Activated CD4-positive, alpha-beta T cell treated with anti-CD3 and anti-CD28 coated beads for 36 hours (primary cell): ENCODE measurements around the gene DSCAM. TPM values are rescaled to one million over a fixed set of nuclear protein-coding genes. Genes with fewer than 3 reads are reported as not detected.

Experiments
- ATAC-seq: fragments of 200-7000 bp; cut with Tn5 transposase; one replicate; pipeline ENCODE4 v1.10.0; 2021; ENCODE audit warnings: mild to moderate bottlenecking, moderate library complexity
- CTCF ChIA-PET: fragments of 350-600 bp; sonication (Branson Sonifier 250); formaldehyde crosslinking; loops from one replicate; lab custom pipeline; 2021; ENCODE audit warnings: antibody characterized with exemption; lab: Charles Lee
- POLR2A ChIA-PET: fragments of 350-600 bp; sonication (Branson Sonifier 250); formaldehyde crosslinking; loops from one replicate; lab custom pipeline; 2021; ENCODE audit warnings: antibody characterized with exemption, inconsistent platforms; lab: Charles Lee
- DNase-seq: peaks from one replicate; pipeline ENCODE4 v3.0.0-alpha.2; 2020
- H3K27ac Mint-ChIP-seq: one replicate; pipeline ENCODE4 v1.8.0; 2021; ENCODE audit warnings: mixed read lengths
- H3K27me3 Mint-ChIP-seq: one replicate; pipeline ENCODE4 v1.8.0; 2021; ENCODE audit warnings: mixed read lengths
- H3K36me3 Mint-ChIP-seq: one replicate; pipeline ENCODE4 v1.8.0; 2021; ENCODE audit warnings: low read depth, mixed read lengths
- H3K4me1 Mint-ChIP-seq: one replicate; pipeline ENCODE4 v1.8.0; 2021; ENCODE audit warnings: mixed read lengths
- H3K4me3 Mint-ChIP-seq: one replicate; pipeline ENCODE4 v1.8.0; 2021; ENCODE audit warnings: mild to moderate bottlenecking, moderate library complexity, mixed read lengths
- H3K9me3 Mint-ChIP-seq: one replicate; pipeline ENCODE4 v1.8.0; 2021; ENCODE audit warnings: low read depth, mixed read lengths
- intact Hi-C, 2 experiments: fragments of 100-400 bp; cut with DNase I in 1 of 2; cut with micrococcal nuclease in 1 of 2; formaldehyde crosslinking; loops; one replicate each; pipeline versions ENCODE4 v1.14.2 to v1.15.1; 2022 to 2024; cut with DNase I, micrococcal nuclease
- total RNA-seq, 2 experiments: library from RNA; stranded (reverse); gene quantifications; one replicate each; pipeline ENCODE4 v1.2.3, GENCODE V29; 2021

DSCAM gene
- total RNA-seq, 2 experiments from 2014 or later: not detected

DNA sequence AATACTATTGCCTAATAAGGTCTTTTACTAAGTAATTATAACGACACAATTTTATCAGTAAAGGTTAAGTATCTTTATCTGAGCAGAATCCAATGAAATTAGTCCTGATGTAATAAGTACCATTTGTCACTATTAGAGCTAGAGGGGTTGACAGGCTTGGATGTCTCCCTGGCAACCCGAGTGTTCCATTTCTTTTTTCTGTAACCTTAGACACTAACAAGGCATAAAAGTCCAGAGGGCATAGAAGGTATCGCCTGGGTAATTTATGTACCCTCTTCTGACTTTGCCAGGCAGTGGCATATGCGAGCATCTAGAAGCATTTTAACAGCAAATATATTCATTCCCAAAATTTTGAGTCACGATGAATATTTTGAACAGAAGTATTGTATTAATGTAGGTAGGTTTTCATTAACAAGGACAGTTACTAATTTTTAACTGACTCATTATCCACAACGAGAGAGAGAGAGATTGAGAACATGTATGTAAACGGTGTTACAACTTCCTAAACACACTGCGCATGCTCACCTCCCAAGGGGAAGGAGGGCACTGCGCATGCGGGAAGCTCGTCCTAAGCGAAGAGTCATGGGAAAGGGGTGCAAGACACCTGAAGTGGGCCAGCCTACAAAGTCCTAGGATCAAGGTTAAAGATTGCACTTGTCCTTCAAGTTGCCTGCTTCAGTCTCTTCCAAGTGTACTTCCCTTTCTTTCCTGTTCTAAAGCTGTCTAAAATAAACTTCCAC, 423.9 kb downstream of the DSCAM start:
- ATAC-seq: no peak
- Mint-ChIP-seq H3K27ac (no peak overlapping the region), H3K4me3 (no peak overlapping the region), H3K27me3 (no peaks in the 10 kb centered on the region), H3K36me3 (no peaks in the 10 kb centered on the region), H3K9me3 (peaks cover 13% of the 10 kb centered on the region), H3K4me1 (no peaks in the 10 kb centered on the region)
- intact Hi-C loops: no loop called here
- DNase-seq: no peak
- CTCF ChIA-PET: no interaction called here
- POLR2A ChIA-PET: no interaction called here

DNA sequence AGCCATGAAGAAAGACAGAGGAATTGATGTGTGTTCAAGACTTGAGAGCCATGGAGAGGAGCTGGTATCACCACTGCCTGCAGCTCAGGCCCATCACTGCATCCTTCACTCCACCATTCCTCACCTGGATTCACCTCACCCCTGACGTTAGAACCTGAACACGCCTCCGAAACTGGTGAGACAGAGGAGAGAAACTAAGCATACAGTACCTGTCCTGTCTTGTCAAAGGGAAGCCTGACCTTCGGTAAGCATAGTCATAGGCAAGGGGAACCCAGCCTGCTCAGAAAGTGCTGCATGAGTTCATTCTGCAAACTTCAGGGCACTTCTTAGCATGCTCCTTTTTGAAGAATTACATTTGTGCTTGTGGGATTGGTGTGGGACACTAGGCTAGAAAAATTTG, 425.8 kb downstream of the DSCAM start:
- DNase-seq: no peak
- no peak overlapping the region for H3K4me3 Mint-ChIP-seq
- H3K27me3 Mint-ChIP-seq: peaks cover under 1% of the 10 kb centered on the region
- no peaks in the 10 kb centered on the region for H3K36me3 Mint-ChIP-seq
- no peaks in the 10 kb centered on the region for H3K4me1 Mint-ChIP-seq
- no peak for ATAC-seq
- no peak overlapping the region for H3K27ac Mint-ChIP-seq
- CTCF ChIA-PET: no interaction called here
- peaks cover 17% of the 10 kb centered on the region for H3K9me3 Mint-ChIP-seq
- intact Hi-C loops: no loop called here
- POLR2A ChIA-PET: no interaction called here

DNA sequence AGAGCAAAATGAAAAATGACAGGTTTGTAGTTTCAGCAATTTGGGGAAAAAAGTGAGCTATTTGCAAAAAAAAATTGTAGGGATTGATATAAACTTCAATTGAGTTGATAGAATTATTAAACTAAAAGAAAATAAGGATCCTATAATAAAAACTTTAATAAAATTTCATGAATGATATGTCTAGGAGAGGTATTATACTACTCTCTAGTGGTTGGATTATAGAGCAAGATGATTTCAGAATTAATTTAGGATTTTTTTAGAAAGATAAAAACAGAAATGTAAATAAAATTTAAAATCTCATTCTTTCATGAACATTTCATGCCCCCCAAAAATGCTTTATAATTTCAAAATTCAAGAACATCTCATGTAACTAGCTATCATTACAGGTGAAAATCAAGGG, 430.4 kb downstream of the DSCAM start:
- Mint-ChIP-seq H3K36me3 (no peaks in the 10 kb centered on the region), H3K9me3 (peaks cover 20% of the 10 kb centered on the region), H3K27ac (no peak overlapping the region), H3K4me1 (no peaks in the 10 kb centered on the region), H3K27me3 (peaks cover 2% of the 10 kb centered on the region), H3K4me3 (no peak overlapping the region)
- no peak for ATAC-seq
- CTCF ChIA-PET: no interaction called here
- intact Hi-C loops: no loop called here
- POLR2A ChIA-PET: no interaction called here
- no peak for DNase-seq

DNA sequence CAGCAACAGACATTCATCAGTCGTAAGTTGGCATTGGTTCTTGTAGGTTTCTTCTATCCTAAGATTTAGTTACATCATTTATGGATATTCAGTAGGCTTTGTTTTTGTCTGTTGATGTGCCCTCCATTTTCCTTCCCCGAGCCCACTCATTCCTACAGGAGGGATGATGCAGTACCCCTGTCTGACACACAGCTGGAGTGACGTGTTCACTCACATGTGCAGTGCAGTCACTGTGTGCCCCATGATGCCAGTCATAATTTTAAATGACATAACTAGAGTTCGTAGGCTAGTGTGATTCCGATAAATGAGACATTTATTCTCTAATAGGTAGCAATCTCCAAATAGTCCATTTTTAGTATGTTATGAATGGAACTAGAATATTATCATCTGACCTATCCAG, 438.4 kb downstream of the DSCAM start:
- Mint-ChIP-seq H3K9me3 (peaks cover 10% of the 10 kb centered on the region), H3K27me3 (no peaks in the 10 kb centered on the region), H3K4me3 (no peak overlapping the region), H3K27ac (no peak overlapping the region), H3K4me1 (no peaks in the 10 kb centered on the region), H3K36me3 (no peaks in the 10 kb centered on the region)
- ATAC-seq (no peak), DNase-seq (no peak)
- ChIA-PET CTCF (no interaction called here), POLR2A (no interaction called here)
- intact Hi-C loops: no loop called here

DNA sequence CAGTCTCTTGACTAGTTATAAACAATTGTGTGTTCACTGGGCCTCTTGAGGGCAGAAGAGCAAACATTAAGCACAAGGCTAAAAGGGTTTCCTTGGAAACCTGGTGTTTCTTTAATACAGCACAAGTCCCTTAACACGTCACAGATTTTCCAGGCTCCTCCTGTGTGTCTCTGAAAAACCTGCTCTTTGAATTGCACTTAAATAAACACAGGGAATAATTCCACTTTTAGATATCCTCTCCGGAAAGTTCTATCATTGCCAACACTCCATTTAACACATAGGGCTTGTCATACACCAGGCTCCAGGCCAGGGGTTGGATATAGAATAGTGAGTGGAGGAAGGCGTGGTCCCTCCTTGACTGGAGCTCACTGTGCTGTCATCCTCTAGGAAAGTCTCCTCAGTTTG, 442.6 kb downstream of the DSCAM start:
- Mint-ChIP-seq H3K36me3 (no peaks in the 10 kb centered on the region), H3K27me3 (no peaks in the 10 kb centered on the region), H3K4me3 (no peak overlapping the region), H3K27ac (no peak overlapping the region), H3K9me3 (peaks cover 4% of the 10 kb centered on the region), H3K4me1 (no peaks in the 10 kb centered on the region)
- ChIA-PET CTCF (interaction anchor here (0.6 kb wide), 1 partner anchor 316 kb away, joined by 3 read pairs; no protein-coding TSS in a partner anchor), POLR2A (no interaction called here)
- DNase-seq: no peak
- no peak for ATAC-seq
- intact Hi-C loops: no loop called here

DNA sequence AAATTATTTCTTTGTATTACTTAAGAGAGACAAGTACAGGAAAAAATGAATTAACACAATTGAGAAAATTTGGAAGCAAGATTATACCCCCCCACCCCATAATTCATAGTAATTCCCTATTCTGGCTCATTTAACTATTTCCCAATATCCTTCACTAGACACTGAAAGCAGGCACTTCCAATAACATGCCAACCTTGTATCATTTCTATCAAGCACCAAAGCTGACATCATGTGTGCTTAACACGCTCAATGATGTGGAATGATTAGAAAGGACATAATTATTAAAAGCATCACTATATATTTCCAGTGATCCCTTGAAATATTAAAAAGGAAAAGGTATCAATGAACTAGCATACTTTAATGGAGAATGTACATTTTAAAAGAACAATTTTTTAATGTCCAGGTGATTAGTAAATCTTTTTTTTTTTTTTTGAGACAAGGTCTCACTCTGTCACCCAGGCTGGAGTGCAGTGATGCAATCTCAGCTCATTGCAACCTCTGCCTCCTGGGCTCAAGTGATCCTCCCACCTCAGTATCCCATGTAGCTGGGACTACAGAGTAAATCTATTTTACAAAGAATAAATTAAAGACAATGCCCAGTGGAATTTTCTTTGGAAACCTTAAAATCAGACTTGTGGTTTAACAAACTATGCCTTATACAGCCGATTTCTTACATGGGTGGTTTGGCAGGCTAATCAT, 443.9 kb downstream of the DSCAM start:
- no peak for DNase-seq
- intact Hi-C loops: no loop called here
- CTCF ChIA-PET: no interaction called here

DNA sequence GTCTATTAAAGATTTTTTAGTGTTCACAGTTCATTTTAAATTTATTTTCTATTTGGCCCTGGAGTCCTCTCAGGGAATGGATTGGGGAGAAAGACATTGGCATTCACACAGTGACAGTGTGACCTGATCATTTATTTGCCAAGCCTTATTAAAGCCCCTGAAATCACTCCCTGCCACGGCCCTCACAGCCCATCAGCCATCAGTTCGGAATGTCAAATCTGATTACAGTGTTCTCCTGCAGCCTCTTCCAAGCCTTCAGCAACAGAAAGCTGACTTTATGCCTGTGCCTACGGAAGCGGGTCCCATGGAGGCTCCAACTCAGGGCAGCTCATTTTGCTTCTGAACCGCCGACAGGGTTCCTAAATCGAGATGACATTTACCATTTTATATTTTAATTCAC, 451.2 kb downstream of the DSCAM start:
- H3K9me3 Mint-ChIP-seq: no peaks in the 10 kb centered on the region
- no peaks in the 10 kb centered on the region for H3K4me1 Mint-ChIP-seq
- H3K4me3 Mint-ChIP-seq: no peak overlapping the region
- peaks cover under 1% of the 10 kb centered on the region for H3K27me3 Mint-ChIP-seq
- no peak for DNase-seq
- POLR2A ChIA-PET: no interaction called here
- ATAC-seq: no peak
- intact Hi-C loops: no loop called here
- no peak overlapping the region for H3K27ac Mint-ChIP-seq
- CTCF ChIA-PET: no interaction called here
- no peaks in the 10 kb centered on the region for H3K36me3 Mint-ChIP-seq

More for the DNA sequence above, 443.9 kb downstream of the DSCAM start:
- H3K36me3 Mint-ChIP-seq: no peaks in the 10 kb centered on the region
- H3K27me3 Mint-ChIP-seq: no peaks in the 10 kb centered on the region
- no peak for ATAC-seq
- peaks cover 3% of the 10 kb centered on the region for H3K9me3 Mint-ChIP-seq
- no peak overlapping the region for H3K4me3 Mint-ChIP-seq
- H3K27ac Mint-ChIP-seq: no peak overlapping the region
- H3K4me1 Mint-ChIP-seq: no peaks in the 10 kb centered on the region
- POLR2A ChIA-PET: no interaction called here

DNA sequence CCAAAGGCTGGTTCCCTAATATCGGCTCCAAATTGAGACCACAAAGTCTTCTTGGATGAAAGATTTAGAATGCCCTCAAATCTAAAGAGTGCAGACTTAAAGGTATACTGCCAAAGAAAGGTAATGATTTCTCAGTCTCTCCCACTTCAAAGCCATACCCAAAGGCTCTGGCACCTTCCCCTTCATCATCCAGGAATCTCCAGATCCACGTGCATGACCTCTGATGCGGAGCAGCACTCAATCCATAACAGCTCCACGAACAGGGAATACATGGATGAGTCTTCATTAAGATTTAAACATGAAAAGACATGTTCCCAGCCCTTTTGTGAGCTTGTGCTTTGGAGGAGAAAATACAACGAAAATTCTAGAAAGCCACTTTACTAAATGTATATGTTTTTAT, 453.9 kb downstream of the DSCAM start:
- Mint-ChIP-seq H3K4me3 (no peak overlapping the region), H3K36me3 (no peaks in the 10 kb centered on the region), H3K27me3 (peaks cover 3% of the 10 kb centered on the region), H3K4me1 (no peaks in the 10 kb centered on the region), H3K9me3 (no peaks in the 10 kb centered on the region), H3K27ac (no peak overlapping the region)
- intact Hi-C loops: no loop called here
- no peak for DNase-seq
- ChIA-PET CTCF (no interaction called here), POLR2A (no interaction called here)
- ATAC-seq: no peak

DNA sequence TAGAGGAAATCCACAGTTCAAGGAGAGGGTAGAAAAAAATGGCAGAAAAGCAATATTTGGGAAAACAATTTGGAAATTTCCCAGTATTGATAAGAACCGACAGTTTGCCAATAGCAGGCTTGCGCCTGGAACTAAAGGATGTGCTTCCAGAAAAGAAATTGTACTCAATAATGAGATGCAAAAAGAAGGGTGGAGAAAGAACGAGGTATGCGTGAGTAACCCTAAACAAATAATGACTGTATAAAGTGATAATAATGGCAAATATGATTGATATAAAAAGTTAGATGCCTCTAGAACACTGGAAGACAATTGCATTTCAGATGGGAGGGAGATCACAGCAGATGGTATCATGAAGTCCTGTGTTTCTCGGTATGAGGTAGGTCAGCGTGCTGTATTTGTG, 458.9 kb downstream of the DSCAM start:
- H3K4me3 Mint-ChIP-seq: no peak overlapping the region
- no peaks in the 10 kb centered on the region for H3K36me3 Mint-ChIP-seq
- intact Hi-C loops: loop anchor here (5.0 kb wide), 2 partner anchors 246 to 866 kb away; no protein-coding TSS in a partner anchor
- CTCF ChIA-PET: interaction anchor here (0.5 kb wide), 1 partner anchor 262 kb away, joined by 4 read pairs; no protein-coding TSS in a partner anchor
- no peak for ATAC-seq
- no peak for DNase-seq
- H3K27ac Mint-ChIP-seq: no peak overlapping the region
- H3K4me1 Mint-ChIP-seq: no peaks in the 10 kb centered on the region
- POLR2A ChIA-PET: no interaction called here
- peaks cover 11% of the 10 kb centered on the region for H3K27me3 Mint-ChIP-seq
- no peaks in the 10 kb centered on the region for H3K9me3 Mint-ChIP-seq

DNA sequence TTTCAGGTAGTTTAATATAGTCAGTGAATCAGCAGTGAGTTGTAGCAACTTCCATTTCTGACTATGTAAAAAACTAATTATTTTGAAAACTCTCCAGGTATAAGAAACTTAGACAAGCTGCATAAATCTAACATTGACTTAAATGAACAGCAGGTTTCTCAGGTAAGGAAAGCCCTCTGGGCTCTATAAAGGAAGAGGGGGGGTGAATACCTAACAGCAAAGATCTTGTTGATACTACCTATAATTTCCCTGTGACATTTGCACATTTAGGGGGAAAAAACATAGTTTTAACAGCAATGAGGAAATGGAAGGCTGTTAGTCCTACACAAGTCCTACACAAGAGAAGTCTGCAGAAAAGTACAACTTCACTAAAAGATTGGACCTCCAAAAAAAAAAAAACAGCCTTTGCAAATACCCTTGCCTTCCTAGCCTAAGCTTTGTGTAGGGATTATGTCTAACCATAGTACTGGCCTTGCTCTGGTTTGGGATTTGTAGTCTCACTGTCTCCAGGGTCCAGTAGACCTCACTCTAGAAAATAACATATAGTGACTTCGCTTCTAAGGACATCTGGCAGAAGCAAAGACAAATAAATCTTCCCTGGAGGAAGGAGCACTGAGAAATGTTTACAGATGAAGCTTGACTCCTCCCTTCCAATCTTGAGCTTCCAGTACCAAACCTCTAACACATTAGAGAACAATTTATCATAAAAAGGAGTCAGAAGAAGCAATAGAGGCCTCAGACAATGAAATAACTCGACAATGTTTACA, 459.8 kb downstream of the DSCAM start:
- no peaks in the 10 kb centered on the region for H3K36me3 Mint-ChIP-seq
- CTCF ChIA-PET: interaction anchor here (0.5 to 2.2 kb wide), 5 partner anchors 12 to 262 kb away, joined by 4 to 9 read pairs (median 6); no protein-coding TSS in a partner anchor
- H3K4me1 Mint-ChIP-seq: no peaks in the 10 kb centered on the region
- H3K4me3 Mint-ChIP-seq: no peak overlapping the region
- no peak for DNase-seq
- H3K9me3 Mint-ChIP-seq: no peaks in the 10 kb centered on the region
- POLR2A ChIA-PET: interaction anchor here (0.5 kb wide), 1 partner anchor 19 kb away, joined by 3 read pairs; no protein-coding TSS in a partner anchor
- no peak for ATAC-seq
- no peak overlapping the region for H3K27ac Mint-ChIP-seq
- H3K27me3 Mint-ChIP-seq: peaks cover 11% of the 10 kb centered on the region
- intact Hi-C loops: loop anchor here (1.0 to 5.0 kb wide), 4 partner anchors 243 to 865 kb away; partner anchors contain the start of gene PCP4 (in 1 of the 2)

DNA sequence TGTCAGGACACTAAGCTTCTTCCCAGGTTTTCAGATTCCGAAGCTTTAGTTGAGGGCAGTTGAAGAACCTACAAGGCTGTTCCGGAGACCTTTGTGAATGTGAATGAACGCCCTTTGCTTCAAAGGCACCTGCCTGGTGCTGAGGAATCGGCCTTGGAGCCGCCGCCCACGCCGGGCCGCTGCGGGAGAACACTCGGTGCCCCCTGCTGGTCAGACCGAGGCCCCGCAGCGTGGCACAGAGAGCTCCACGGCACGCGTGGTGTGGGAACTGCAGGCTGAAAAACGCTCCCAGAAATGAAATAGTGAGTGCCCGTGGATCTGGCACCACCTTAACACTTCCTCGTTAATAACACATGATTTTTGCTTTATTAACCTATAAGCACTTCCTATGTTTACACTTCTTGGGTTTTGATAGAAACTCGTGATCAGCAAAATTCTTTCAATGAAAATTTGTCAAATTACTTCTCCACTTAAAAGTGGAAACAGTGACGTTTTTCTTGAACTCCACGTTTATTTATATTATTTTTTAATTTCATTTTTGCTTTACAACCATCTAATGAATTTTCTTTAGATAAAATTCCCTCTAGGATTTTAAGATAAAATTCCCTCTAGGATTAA, 460.6 kb downstream of the DSCAM start:
- intact Hi-C loops: loop anchor here (1.0 to 5.0 kb wide), 4 partner anchors 242 to 864 kb away; partner anchors contain the start of gene PCP4 (in 1 of the 2)
- H3K9me3 Mint-ChIP-seq: no peaks in the 10 kb centered on the region
- H3K27ac Mint-ChIP-seq: no peak overlapping the region
- no peaks in the 10 kb centered on the region for H3K4me1 Mint-ChIP-seq
- peaks cover 11% of the 10 kb centered on the region for H3K27me3 Mint-ChIP-seq
- DNase-seq: peak; percentile 78
- CTCF ChIA-PET: interaction anchor here (0.6 to 2.2 kb wide), 7 partner anchors 13 to 440 kb away, joined by 3 to 9 read pairs (median 3); no protein-coding TSS in a partner anchor
- H3K36me3 Mint-ChIP-seq: no peaks in the 10 kb centered on the region
- POLR2A ChIA-PET: no interaction called here
- H3K4me3 Mint-ChIP-seq: no peak overlapping the region
- no peak for ATAC-seq
